ENCODE measurements around the gene PIP4K2A. TPM values are rescaled to one million over a fixed set of nuclear protein-coding genes. Genes with fewer than 3 reads are reported as not detected.

The PIP4K2A gene
- total and polyA plus RNA-seq, 2 experiments from 2014 or later: 16.5 to 31.1 TPM

GRCh38 chr10:22700489-22700888 lies 13.9 kb downstream of the PIP4K2A start:
- no peaks in the 10 kb centered on the region for H3K9me3 ChIP-seq (ENCODE audit: low read depth)
- no peaks in the 10 kb centered on the region for H3K27me3 ChIP-seq
- H3K4me2 ChIP-seq: no peak overlapping the region
- no peaks in the 10 kb centered on the region for H3K9me2 ChIP-seq (replicated peaks; ENCODE audit: insufficient read depth)
- no peaks in the 10 kb centered on the region for H3K4me1 ChIP-seq (ENCODE audit: insufficient read depth)
- H3K36me3 ChIP-seq (replicated peaks; ENCODE audit: insufficient read depth, low read depth): no peaks in the 10 kb centered on the region
- H3K27ac ChIP-seq: no peak overlapping the region
- no peak overlapping the region for H2AFZ ChIP-seq
- TF ChIP-seq EZH2 (IDR thresholded peaks at IDR 0.05; ENCODE audit: borderline replicate concordance) (no peak), EZH2phosphoT487 (IDR thresholded peaks at IDR 0.05; ENCODE audit: low read depth, severe bottlenecking, unreplicated experiment) (no peak), CTCF (IDR thresholded peaks at IDR 0.05; ENCODE audit: poor library complexity) (no peak)
- WGBS (ENCODE audit: low lambda C conversion rate, missing lambda C conversion rate): 88% methylated on average over 5 of the region's 5 CpGs
- no peak overlapping the region for H3K4me3 ChIP-seq
- H3K79me2 ChIP-seq: peaks cover 88% of the 10 kb centered on the region
- DNase-seq (ENCODE audit: low spot score): no peak
- H4K20me1 ChIP-seq (ENCODE audit: insufficient read depth, poor library complexity, severe bottlenecking): peaks cover 2% of the 10 kb centered on the region

- Histone ChIP-seq H3K9me2 (replicated peaks; ENCODE audit: insufficient read depth) (no peaks in the 10 kb centered on the region), H3K36me3 (replicated peaks; ENCODE audit: insufficient read depth, low read depth) (no peaks in the 10 kb centered on the region), H3K27ac (no peak overlapping the region), H3K79me2 (peaks cover 90% of the 10 kb centered on the region), H3K4me2 (no peak overlapping the region), H3K4me3 (no peak overlapping the region), H2AFZ (no peak overlapping the region), H4K20me1 (ENCODE audit: insufficient read depth, poor library complexity, severe bottlenecking) (peaks cover 2% of the 10 kb centered on the region), H3K9me3 (ENCODE audit: low read depth) (no peaks in the 10 kb centered on the region), H3K27me3 (no peaks in the 10 kb centered on the region), H3K4me1 (ENCODE audit: insufficient read depth) (no peaks in the 10 kb centered on the region)
- WGBS (ENCODE audit: low lambda C conversion rate, missing lambda C conversion rate): 79% methylated on average over 5 of the region's 5 CpGs
- TF ChIP-seq EZH2phosphoT487 (IDR thresholded peaks at IDR 0.05; ENCODE audit: low read depth, severe bottlenecking, unreplicated experiment) (no peak), CTCF (IDR thresholded peaks at IDR 0.05; ENCODE audit: poor library complexity) (no peak), EZH2 (IDR thresholded peaks at IDR 0.05; ENCODE audit: borderline replicate concordance) (no peak)
- peak; percentile 21 for DNase-seq (ENCODE audit: low spot score)
Measured at GRCh38 chr10:22699976-22700375, 14.4 kb downstream of the PIP4K2A start.

DNA sequence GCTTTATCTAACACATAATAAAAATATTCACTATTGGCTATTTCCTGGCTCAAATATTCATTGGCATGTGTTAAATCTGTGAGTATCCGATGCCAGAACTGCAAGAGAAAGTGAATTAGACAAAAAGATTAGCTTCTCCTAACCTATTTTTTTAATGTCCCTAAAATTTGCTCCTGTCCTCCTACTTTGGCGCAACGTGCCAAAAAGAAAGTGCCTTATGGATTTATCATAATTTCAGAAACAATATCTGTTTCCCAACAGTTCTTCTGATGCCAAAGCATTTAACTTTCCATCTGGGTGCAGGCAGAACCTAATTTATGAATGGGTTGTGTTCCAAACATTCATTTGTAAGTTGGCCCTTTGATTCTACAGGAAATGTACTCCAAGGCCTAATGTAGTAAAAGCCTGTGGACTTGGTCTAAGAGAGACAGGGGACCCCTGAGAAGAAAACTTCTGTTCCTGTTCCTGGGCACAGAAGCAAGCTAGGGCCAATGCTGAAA lies 15.4 kb downstream of the PIP4K2A start:
- H4K20me1 ChIP-seq (ENCODE audit: insufficient read depth, poor library complexity, severe bottlenecking): peaks cover 5% of the 10 kb centered on the region
- no peak overlapping the region for H3K27ac ChIP-seq
- H3K4me2 ChIP-seq: no peak overlapping the region
- no peaks in the 10 kb centered on the region for H3K4me1 ChIP-seq (ENCODE audit: insufficient read depth)
- H3K27me3 ChIP-seq: no peaks in the 10 kb centered on the region
- no peaks in the 10 kb centered on the region for H3K9me3 ChIP-seq (ENCODE audit: low read depth)
- no peaks in the 10 kb centered on the region for H3K9me2 ChIP-seq (replicated peaks; ENCODE audit: insufficient read depth)
- TF ChIP-seq EZH2 (IDR thresholded peaks at IDR 0.05; ENCODE audit: borderline replicate concordance): no peak
- no peak for TF ChIP-seq EZH2phosphoT487 (IDR thresholded peaks at IDR 0.05; ENCODE audit: low read depth, severe bottlenecking, unreplicated experiment)
- no peak for TF ChIP-seq CTCF (IDR thresholded peaks at IDR 0.05; ENCODE audit: poor library complexity)
- no peaks in the 10 kb centered on the region for H3K36me3 ChIP-seq (replicated peaks; ENCODE audit: insufficient read depth, low read depth)
- H2AFZ ChIP-seq: no peak overlapping the region
- no peak overlapping the region for H3K4me3 ChIP-seq
- DNase-seq (ENCODE audit: low spot score): no peak
- 90% methylated on average over 3 of the region's 3 CpGs for WGBS (ENCODE audit: low lambda C conversion rate, missing lambda C conversion rate)
- H3K79me2 ChIP-seq: peaks cover 90% of the 10 kb centered on the region
